ENCODE data around the gene ATP1A1. TPM values are rescaled to one million over a fixed set of nuclear protein-coding genes. Genes with fewer than 3 reads are reported as not detected.

Gene ATP1A1
- total RNA-seq, 4 donors from 2014 or later, result 770 to 1,450 (median 1,316) TPM

GRCh38 chr1:116426401-116426800 lies 53.4 kb downstream of the ATP1A1 start:
- Histone ChIP-seq H3K27me3 (no peaks in the 10 kb centered on the region), H3K27ac (no peak overlapping the region), H3K4me1 (no peaks in the 10 kb centered on the region), H3K36me3 (no peaks in the 10 kb centered on the region), H3K4me3 (replicated peaks in 1 of 3) (no peak overlapping the region), H3K9me3 (no peaks in the 10 kb centered on the region)
- TF ChIP-seq, protein P1, sequence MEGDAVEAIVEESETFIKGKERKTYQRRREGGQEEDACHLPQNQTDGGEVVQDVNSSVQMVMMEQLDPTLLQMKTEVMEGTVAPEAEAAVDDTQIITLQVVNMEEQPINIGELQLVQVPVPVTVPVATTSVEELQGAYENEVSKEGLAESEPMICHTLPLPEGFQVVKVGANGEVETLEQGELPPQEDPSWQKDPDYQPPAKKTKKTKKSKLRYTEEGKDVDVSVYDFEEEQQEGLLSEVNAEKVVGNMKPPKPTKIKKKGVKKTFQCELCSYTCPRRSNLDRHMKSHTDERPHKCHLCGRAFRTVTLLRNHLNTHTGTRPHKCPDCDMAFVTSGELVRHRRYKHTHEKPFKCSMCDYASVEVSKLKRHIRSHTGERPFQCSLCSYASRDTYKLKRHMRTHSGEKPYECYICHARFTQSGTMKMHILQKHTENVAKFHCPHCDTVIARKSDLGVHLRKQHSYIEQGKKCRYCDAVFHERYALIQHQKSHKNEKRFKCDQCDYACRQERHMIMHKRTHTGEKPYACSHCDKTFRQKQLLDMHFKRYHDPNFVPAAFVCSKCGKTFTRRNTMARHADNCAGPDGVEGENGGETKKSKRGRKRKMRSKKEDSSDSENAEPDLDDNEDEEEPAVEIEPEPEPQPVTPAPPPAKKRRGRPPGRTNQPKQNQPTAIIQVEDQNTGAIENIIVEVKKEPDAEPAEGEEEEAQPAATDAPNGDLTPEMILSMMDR (IDR thresholded peaks at IDR 0.05), result no peak
- TF ChIP-seq POLR2A (IDR thresholded peaks at IDR 0.05), result no peak
- no peak for DNase-seq
- WGBS, 2 donors, result 88 to 91% methylated on average over 7 to 8 of the region's 9 CpGs
- intact Hi-C loops (cut with DNase I), result no loop called here

- TF ChIP-seq, protein P1 (IDR thresholded peaks at IDR 0.05), result no peak
- no peak for TF ChIP-seq POLR2A (IDR thresholded peaks at IDR 0.05)
- Histone ChIP-seq H3K27ac (no peak overlapping the region), H3K36me3 (no peaks in the 10 kb centered on the region), H3K9me3 (no peaks in the 10 kb centered on the region), H3K4me1 (peaks cover 0 to 11% of the 10 kb centered on the region in 2 donors), H3K4me3 (replicated peaks in 1 of 3) (no peak overlapping the region), H3K27me3 (no peaks in the 10 kb centered on the region)
- DNase-seq, result no peak
- intact Hi-C loops (cut with DNase I), result no loop called here
- 89 to 92% methylated on average over 6 of the region's 6 CpGs for WGBS, 2 donors
These were observed 55.5 kb downstream of the ATP1A1 start for GRCh38 chr1:116428576-116428975.

DNA sequence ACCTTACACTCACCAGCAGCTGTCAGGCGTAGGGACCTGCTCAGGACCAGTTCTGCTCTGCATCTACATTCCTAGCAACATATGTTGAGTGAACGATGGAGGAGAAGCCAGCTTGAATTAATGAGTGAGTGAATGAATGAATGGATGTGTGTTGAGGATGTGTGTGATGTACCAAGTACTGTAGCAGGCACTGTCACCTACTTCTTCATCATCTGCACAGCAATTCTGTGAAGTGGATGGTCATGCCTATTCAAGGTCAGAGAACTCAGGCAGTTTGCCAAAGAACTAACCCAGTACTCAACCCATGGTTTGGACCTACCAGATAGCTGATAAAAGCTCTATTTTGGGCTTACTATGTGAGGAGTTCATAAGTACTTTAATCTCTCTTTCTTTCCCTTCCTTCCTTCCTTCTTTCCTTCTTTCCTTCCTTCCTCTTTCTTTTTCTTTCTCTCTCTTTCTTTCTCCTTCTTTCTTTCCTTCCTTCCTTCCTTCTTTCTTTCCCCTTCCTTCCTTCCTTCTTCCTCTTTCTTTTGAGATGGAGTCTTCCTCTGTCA lies 56.9 kb downstream of the ATP1A1 start:
- peaks cover 0 to 12% of the 10 kb centered on the region in 2 donors for H3K4me1 ChIP-seq
- intact Hi-C loops (cut with DNase I), result no loop called here
- no peak overlapping the region for H3K27ac ChIP-seq
- DNase-seq, result no peak
- H3K9me3 ChIP-seq, result no peaks in the 10 kb centered on the region
- whole genome bisulfite sequencing, 2 donors, result 91 to 94% methylated on average over 2 of the region's 2 CpGs
- no peaks in the 10 kb centered on the region for H3K27me3 ChIP-seq
- H3K36me3 ChIP-seq, result no peaks in the 10 kb centered on the region
- no peak overlapping the region for H3K4me3 ChIP-seq (replicated peaks in 1 of 3)
- TF ChIP-seq, protein P1 (IDR thresholded peaks at IDR 0.05), result no peak
- TF ChIP-seq POLR2A (IDR thresholded peaks at IDR 0.05), result no peak

DNA sequence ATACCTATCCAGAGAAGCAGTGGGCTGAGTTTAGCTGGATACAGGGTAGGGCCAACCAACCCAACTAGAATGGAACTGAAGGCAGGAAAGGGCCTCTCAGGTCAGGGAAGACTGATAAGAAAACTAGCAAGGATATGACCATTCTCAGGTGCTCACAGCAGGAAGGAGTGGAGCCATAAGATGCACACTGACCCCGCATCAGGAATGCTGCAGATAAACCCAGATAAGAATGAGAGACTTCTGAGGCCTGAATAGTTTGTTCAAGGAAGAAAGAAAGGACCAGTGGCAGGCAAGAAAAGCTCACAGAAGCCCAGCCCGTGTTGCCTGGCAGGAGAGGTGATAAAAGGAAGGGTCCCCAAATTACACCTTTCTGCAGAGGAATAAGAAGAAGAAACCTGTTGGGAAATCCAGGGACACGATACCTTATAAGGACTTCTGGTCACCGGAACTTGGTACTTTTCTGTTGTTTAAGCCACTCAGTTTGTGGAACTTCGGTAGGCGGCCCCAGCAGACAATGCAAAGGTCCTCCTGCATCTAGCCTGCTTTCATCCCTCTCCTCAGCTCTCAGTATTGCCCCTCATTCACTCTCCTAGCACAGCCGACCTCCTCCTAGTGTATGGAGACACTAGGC lies 58.9 kb downstream of the ATP1A1 start:
- Histone ChIP-seq H3K27me3 (no peaks in the 10 kb centered on the region), H3K4me1 (peaks cover 0 to 12% of the 10 kb centered on the region in 2 donors), H3K9me3 (no peaks in the 10 kb centered on the region), H3K27ac (no peak overlapping the region), H3K36me3 (no peaks in the 10 kb centered on the region), H3K4me3 (replicated peaks in 1 of 3) (no peak overlapping the region)
- intact Hi-C loops (cut with DNase I), result no loop called here
- DNase-seq, result no peak
- no peak for TF ChIP-seq POLR2A (IDR thresholded peaks at IDR 0.05)
- TF ChIP-seq, protein P1 (IDR thresholded peaks at IDR 0.05), result no peak
- WGBS, 2 donors, result 83% methylated on average over 7 of the region's 7 CpGs

GRCh38 chr1:116432655-116433265 lies 59.7 kb downstream of the ATP1A1 start:
- H3K4me3 ChIP-seq (replicated peaks in 1 of 3), result no peak overlapping the region
- H3K4me1 ChIP-seq, result peaks cover 0 to 12% of the 10 kb centered on the region in 2 donors
- no peak overlapping the region for H3K27ac ChIP-seq
- intact Hi-C loops (cut with DNase I), result no loop called here
- DNase-seq, result no peak
- H3K36me3 ChIP-seq, result no peaks in the 10 kb centered on the region
- WGBS, 2 donors, result 50 to 52% methylated on average over 2 to 3 of the region's 3 CpGs
- TF ChIP-seq, protein P1 (IDR thresholded peaks at IDR 0.05), result no peak
- no peak for TF ChIP-seq POLR2A (IDR thresholded peaks at IDR 0.05)
- no peaks in the 10 kb centered on the region for H3K27me3 ChIP-seq
- no peaks in the 10 kb centered on the region for H3K9me3 ChIP-seq
